ENCODE results near the gene CEP131.

Gene CEP131

DNA sequence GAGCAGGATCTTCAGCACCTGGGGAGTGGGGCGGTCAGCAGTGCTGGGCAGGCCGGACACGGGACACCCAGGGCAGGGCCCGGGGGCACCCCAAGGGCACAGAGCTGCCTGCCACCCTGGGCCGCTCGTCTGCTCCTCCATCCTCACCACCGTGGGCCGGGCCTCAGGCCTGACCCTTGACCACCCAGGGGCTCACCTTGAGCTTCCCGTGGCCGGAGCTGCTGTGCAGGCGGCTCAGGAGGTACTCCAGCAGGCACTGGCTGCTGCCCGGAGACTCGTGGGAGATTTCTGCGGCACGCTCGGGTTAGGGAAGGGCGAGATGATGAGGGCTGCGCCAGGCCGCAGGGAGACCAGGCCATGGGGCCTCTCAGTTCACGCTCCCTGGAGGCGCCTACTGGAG lies 14.0 kb upstream of the CEP131 start:
- no peaks in the 10 kb centered on the region for H3K9me3 ChIP-seq (ENCODE audit: insufficient read depth, low read length)
- no peak overlapping the region for H3K27ac ChIP-seq (ENCODE audit: low read depth, low read length)
- no peak overlapping the region for H3K4me2 ChIP-seq (ENCODE audit: low read depth, low read length, poor library complexity, severe bottlenecking)
- no peaks in the 10 kb centered on the region for H3K27me3 ChIP-seq (ENCODE audit: low read length)
- no peaks in the 10 kb centered on the region for H3K36me3 ChIP-seq (ENCODE audit: low read length)
- H3K9ac ChIP-seq (ENCODE audit: low read length), result no peak overlapping the region
- H4K20me1 ChIP-seq (ENCODE audit: low read depth, low read length), result no peaks in the 10 kb centered on the region
- no peaks in the 10 kb centered on the region for H3K9me2 ChIP-seq (replicated peaks; ENCODE audit: insufficient read depth, low read length)
- H2AFZ ChIP-seq (ENCODE audit: low read depth, low read length, severe bottlenecking), result no peak overlapping the region
- peaks cover 32% of the 10 kb centered on the region for H3K79me2 ChIP-seq (ENCODE audit: insufficient read depth, low read length)
- no peak for TF ChIP-seq CTCF (IDR thresholded peaks at IDR 0.05; ENCODE audit: insufficient read depth, low read length, poor library complexity, severe bottlenecking)
- TF ChIP-seq EZH2phosphoT487 (conservative IDR thresholded peaks at IDR 0.05; ENCODE audit: low read length), result no peak
- 0 out of 2 replicates have a peak, but pooled peaks cover 7% of the 10 kb centered on the region for H3F3A ChIP-seq (ENCODE audit: insufficient read depth)
- no peak overlapping the region for H3K4me3 ChIP-seq (ENCODE audit: insufficient read depth, low read length, poor library complexity, severe bottlenecking)

DNA sequence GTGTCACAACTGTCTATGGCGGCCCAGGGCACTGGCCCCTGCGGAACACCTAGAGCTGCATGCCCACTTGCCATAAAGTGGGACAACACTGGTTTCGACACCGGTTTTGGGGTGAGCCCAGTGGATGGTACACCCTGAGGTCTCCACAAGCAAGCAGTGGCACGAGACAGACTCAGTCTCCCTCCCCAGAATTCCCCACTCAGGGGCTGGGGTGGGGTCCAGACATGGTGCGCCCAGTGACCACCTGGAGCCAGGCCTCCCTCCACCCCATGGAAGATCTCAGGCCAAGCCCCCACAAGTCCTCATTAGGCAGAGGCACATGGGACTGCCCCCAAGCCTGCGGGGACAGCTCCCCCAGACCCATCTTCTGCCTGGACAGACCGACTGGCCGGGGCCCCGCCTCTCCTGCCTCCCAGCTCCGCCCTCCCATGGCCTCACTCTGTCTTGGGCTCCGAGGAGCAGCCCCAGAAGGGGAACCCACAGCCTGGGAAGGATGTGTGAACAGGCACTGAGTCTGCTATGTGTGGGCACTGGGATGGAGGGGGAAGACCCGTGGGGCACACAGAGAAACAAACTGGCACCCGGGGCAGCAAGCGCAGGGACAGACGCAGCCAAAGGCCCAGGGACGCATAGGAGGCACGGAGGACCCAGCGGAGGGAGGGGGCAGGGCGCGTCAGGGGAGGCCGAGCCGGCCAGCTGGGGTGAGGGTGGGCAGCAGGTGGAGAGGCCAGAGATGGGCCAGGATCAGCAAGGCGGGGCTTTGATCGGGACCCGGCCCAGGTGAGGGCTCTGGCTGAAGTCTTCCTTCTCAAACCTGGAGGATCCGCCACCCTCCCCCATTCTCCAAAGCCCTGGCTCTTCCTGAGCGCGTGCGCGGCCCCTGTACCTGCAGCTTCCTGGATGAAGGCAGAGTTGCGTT lies 13.3 kb upstream of the CEP131 start:
- no peak for TF ChIP-seq EZH2phosphoT487 (conservative IDR thresholded peaks at IDR 0.05; ENCODE audit: low read length)
- no peak for TF ChIP-seq CTCF (IDR thresholded peaks at IDR 0.05; ENCODE audit: insufficient read depth, low read length, poor library complexity, severe bottlenecking)
- Histone ChIP-seq H3K9me3 (ENCODE audit: insufficient read depth, low read length) (no peaks in the 10 kb centered on the region), H3K4me3 (ENCODE audit: insufficient read depth, low read length, poor library complexity, severe bottlenecking) (no peak overlapping the region), H3K27ac (ENCODE audit: low read depth, low read length) (no peak overlapping the region), H3K36me3 (ENCODE audit: low read length) (no peaks in the 10 kb centered on the region), H3F3A (ENCODE audit: insufficient read depth) (0 out of 2 replicates have a peak, but pooled peaks cover 5% of the 10 kb centered on the region), H4K20me1 (ENCODE audit: low read depth, low read length) (no peaks in the 10 kb centered on the region), H3K27me3 (ENCODE audit: low read length) (no peaks in the 10 kb centered on the region), H2AFZ (ENCODE audit: low read depth, low read length, severe bottlenecking) (no peak overlapping the region), H3K79me2 (ENCODE audit: insufficient read depth, low read length) (peaks cover 30% of the 10 kb centered on the region), H3K4me2 (ENCODE audit: low read depth, low read length, poor library complexity, severe bottlenecking) (no peak overlapping the region), H3K9ac (ENCODE audit: low read length) (no peak overlapping the region), H3K9me2 (replicated peaks; ENCODE audit: insufficient read depth, low read length) (no peaks in the 10 kb centered on the region)

GRCh38 chr17:81234940-81235821 lies 12.4 kb upstream of the CEP131 start:
- Histone ChIP-seq H3K27ac (ENCODE audit: low read depth, low read length) (no peak overlapping the region), H3K36me3 (ENCODE audit: low read length) (no peaks in the 10 kb centered on the region), H3K9ac (ENCODE audit: low read length) (no peak overlapping the region), H3K9me3 (ENCODE audit: insufficient read depth, low read length) (no peaks in the 10 kb centered on the region), H4K20me1 (ENCODE audit: low read depth, low read length) (no peaks in the 10 kb centered on the region), H3K9me2 (replicated peaks; ENCODE audit: insufficient read depth, low read length) (no peaks in the 10 kb centered on the region), H3F3A (ENCODE audit: insufficient read depth) (no peaks in the 10 kb centered on the region), H3K4me2 (ENCODE audit: low read depth, low read length, poor library complexity, severe bottlenecking) (no peak overlapping the region), H3K27me3 (ENCODE audit: low read length) (no peaks in the 10 kb centered on the region), H2AFZ (ENCODE audit: low read depth, low read length, severe bottlenecking) (no peak overlapping the region), H3K79me2 (ENCODE audit: insufficient read depth, low read length) (peaks cover 21% of the 10 kb centered on the region), H3K4me3 (ENCODE audit: insufficient read depth, low read length, poor library complexity, severe bottlenecking) (no peak overlapping the region)
- TF ChIP-seq CTCF (IDR thresholded peaks at IDR 0.05; ENCODE audit: insufficient read depth, low read length, poor library complexity, severe bottlenecking) (no peak), EZH2phosphoT487 (conservative IDR thresholded peaks at IDR 0.05; ENCODE audit: low read length) (no peak)

Data from SU-DHL-6 (cell line).